Measurements from ENCODE around the gene BMPR1B. TPM values are rescaled to one million over a fixed set of nuclear protein-coding genes. Genes with fewer than 3 reads are reported as not detected.

BMPR1B gene
- total RNA-seq, 1 experiment from 2014 or later: 0.35 TPM

GRCh38 chr4:95004912-95005311, 247.2 kb downstream of the BMPR1B start:
- no peak overlapping the region for H2AFZ ChIP-seq (ENCODE audit: low read length)
- H3K4me3 Mint-ChIP-seq: no peak overlapping the region
- peaks cover 0 to 6% of the 10 kb centered on the region in 2 experiments; a peak in 3 of 4 replicates for H3K4me1 Mint-ChIP-seq
- no peak overlapping the region for H3T11ph ChIP-seq (ENCODE audit: low read length)
- H3K27ac Mint-ChIP-seq: no peak overlapping the region
- no peaks in the 10 kb centered on the region for H3K4me1 ChIP-seq (ENCODE audit: insufficient read depth, low read length)
- H2BK20ac ChIP-seq (ENCODE audit: low read depth, low read length, poor library complexity, severe bottlenecking): no peak overlapping the region
- H3K79me1 ChIP-seq (ENCODE audit: insufficient read depth, low read depth, low read length, poor library complexity, severe bottlenecking): no peaks in the 10 kb centered on the region
- H2AK5ac ChIP-seq (ENCODE audit: insufficient read length, low read length): no peak overlapping the region
- H4K8ac ChIP-seq (replicated peaks; ENCODE audit: insufficient read length, low read depth, low read length): no peak overlapping the region
- H2BK15ac ChIP-seq (ENCODE audit: low read depth, low read length): no peak overlapping the region
- no peak overlapping the region for H2BK5ac ChIP-seq (ENCODE audit: insufficient read length, low read length)
- no peaks in the 10 kb centered on the region for H3K36me3 Mint-ChIP-seq (ENCODE audit: insufficient read depth in 1 of 3, low read depth in 3 of 3)
- TF ChIP-seq CTCF (conservative IDR thresholded peaks at IDR 0.05): no peak
- DNase-seq: no peak
- H3K27ac ChIP-seq (ENCODE audit: insufficient read length, low read depth, low read length): no peak overlapping the region
- no peak overlapping the region for H3K4me2 ChIP-seq (ENCODE audit: insufficient read depth, insufficient read length, low read length)
- no peak overlapping the region for H3K9ac ChIP-seq (ENCODE audit: extremely low read depth, insufficient read length, low read length)
- no peak overlapping the region for H2BK12ac ChIP-seq (ENCODE audit: insufficient read length, low read depth, low read length)
- no peaks in the 10 kb centered on the region; the same call in 1 of the 2 replicates for H3K27me3 Mint-ChIP-seq (ENCODE audit: low read depth)
- H3K9me3 Mint-ChIP-seq: no peaks in the 10 kb centered on the region
- no peak overlapping the region for H3K18ac ChIP-seq (ENCODE audit: insufficient read length, low read depth, low read length)
- no peaks in the 10 kb centered on the region for H3K27me3 ChIP-seq (ENCODE audit: insufficient read depth, low read length)
- H3K79me2 ChIP-seq (ENCODE audit: insufficient read depth, low read length): no peaks in the 10 kb centered on the region
- no peak overlapping the region for H3K14ac ChIP-seq (ENCODE audit: insufficient read depth, low read length)
- H4K91ac ChIP-seq (ENCODE audit: insufficient read length, low read depth, low read length): no peak overlapping the region
- H4K20me1 ChIP-seq (ENCODE audit: control insufficient read depth, insufficient read depth, insufficient read length): no peaks in the 10 kb centered on the region
- no peak overlapping the region for H2BK120ac ChIP-seq (ENCODE audit: low read depth, low read length, poor library complexity, severe bottlenecking)
- H3K23me2 ChIP-seq (ENCODE audit: insufficient read length, low read depth, low read length, poor library complexity, severe bottlenecking): no peaks in the 10 kb centered on the region
- H3K23ac ChIP-seq (ENCODE audit: insufficient read length, low read depth, low read length): no peak overlapping the region
- H3K4ac ChIP-seq (ENCODE audit: low read depth, low read length): no peak overlapping the region
- no peak overlapping the region for H3K56ac ChIP-seq (ENCODE audit: insufficient read length, low read depth, low read length)
- H3K9me3 ChIP-seq (ENCODE audit: control insufficient read depth, low read depth, low read length): no peaks in the 10 kb centered on the region
- H4K5ac ChIP-seq (ENCODE audit: insufficient read length, low read depth, low read length): no peak overlapping the region

All from H9 (cell line).